Superior temporal gyrus (tissue), 1 donor: ENCODE results near the gene KCNG4.
A peak's percentile ranks its signal among the peaks of the same experiment; 100 is the strongest.

Source experiments
- DNase-seq: peaks from one replicate; pipeline ENCODE4 v3.0.0-alpha.2; 2016; ENCODE audit errors: extremely low spot score

Gene KCNG4

DNA sequence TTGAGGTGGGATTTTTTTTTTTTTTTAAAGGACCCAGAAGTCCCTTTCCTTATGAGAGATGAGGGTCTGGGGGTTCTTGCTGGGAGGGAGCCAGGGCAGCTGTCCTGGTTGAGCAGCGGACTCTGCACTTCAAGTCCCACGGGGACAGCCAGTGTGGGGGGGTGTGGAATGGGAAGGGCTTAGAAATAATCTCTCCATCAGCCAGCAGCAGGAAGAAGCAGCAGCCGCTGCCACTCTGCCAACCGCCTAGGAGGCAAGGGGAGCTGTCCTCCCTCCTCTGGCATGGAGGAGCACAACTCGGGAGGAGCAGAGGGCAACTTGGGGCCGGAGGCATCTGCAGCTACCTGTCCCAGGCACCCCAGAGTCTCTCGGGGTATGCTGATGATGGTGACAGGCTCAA, at the start of gene KCNG4:
Gene KCNG4 (minus strand): TSS at position 104 of the 400 bp plus-strand sequence. CDS start 2,527 bp downstream, outside the sequence.
- no peak for DNase-seq

GRCh38 chr16:84288902-84289301, 49.1 kb upstream of the KCNG4 start:
- no peak for DNase-seq

GRCh38 chr16:84286578-84287240, 46.9 kb upstream of the KCNG4 start:
- no peak for DNase-seq

DNA sequence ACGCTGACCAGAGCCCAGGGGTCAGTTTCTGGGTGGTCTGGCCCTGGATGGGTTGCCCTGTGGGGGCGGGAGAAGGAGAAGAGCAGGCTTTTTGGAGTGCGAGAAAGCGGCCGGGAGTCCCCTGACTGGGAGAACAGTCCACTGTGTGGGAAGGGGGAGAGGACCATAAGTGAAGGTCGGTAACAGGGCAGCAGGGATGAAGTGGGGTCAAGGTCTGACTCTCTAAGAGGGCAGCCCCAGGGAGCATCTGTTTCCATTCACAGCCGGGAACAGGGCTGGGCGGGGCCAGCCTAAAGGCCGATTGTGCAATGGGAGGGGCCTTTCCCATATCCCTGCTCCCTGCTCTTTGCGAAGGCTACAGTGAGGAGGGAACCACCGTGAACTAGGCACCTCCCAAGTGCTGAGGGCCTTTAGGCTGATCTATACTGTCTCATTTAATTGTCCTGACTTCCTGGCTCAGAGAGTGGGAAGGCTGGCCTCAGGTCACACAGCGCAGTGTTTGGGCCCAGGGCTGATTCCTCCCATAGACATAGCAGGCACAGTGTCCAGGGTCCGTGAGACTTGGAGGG, 44.4 kb upstream of the KCNG4 start:
- DNase-seq: no peak

- DNase-seq: no peak
Observed at GRCh38 chr16:84283314-84284153, 43.7 kb upstream of the KCNG4 start.

DNA sequence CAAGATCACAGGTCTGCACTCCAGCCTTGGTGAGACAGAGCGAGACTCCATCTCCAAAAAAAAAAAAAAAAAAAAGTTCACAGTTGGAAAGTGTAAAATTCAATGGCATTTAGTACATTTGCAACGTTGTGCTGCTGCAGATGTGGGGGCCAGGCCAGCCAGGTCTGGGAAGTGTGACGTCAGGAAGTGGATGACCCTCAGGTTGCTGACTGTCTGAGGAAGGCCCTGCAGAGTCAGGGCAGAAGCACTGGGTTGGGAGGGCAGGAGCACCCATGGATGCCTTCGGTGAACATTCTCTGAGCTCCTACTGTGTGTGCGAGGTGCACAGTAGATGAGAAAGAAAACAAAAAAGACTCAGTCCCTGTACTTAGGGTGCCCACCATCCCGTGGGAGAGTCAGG, 42.7 kb upstream of the KCNG4 start:
- DNase-seq: no peak

DNA sequence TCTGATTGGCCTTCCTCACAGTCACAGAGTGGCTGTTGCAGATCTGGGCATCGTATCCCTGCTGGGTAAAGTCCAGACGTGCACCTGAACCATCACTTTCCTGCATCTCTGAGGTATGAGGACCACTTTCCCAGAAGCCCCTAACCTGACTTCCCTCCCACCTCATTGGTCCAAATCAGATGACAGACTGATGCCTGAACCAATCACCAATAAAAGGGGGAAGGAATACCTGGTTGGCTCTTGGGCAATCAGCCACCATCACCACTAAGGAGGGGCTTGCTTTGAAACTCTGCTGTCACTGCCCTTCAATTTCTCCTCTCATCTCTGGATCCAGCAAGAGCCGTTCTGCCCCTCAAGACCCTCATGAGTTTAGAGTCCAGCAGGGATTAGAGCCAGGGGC, 41.3 kb upstream of the KCNG4 start:
- no peak for DNase-seq

- DNase-seq: no peak
Observed at GRCh38 chr16:84279881-84280280, 40.1 kb upstream of the KCNG4 start.

- peak; percentile 66 for DNase-seq
Observed at GRCh38 chr16:84278968-84279367, 39.2 kb upstream of the KCNG4 start.

DNA sequence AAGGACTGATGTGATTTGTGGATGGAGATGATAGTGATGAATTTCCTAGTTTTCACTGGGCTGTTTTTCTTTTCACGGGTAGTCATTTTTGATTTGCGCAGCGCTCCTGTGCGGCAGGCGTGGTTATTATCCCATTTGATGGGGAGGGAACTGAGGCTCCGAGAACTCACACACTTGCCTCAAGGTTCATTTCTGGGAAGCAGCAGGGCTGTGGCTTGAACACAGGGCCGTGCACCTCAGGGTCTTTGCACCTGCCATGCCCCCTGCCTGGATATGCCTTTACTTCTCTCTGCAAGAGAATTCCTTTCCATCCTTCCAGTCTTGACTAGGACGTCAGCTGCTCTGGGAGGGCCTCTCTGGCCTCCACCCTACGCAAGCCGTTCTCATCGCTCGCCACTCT, 38.5 kb upstream of the KCNG4 start:
- DNase-seq: no peak

DNA sequence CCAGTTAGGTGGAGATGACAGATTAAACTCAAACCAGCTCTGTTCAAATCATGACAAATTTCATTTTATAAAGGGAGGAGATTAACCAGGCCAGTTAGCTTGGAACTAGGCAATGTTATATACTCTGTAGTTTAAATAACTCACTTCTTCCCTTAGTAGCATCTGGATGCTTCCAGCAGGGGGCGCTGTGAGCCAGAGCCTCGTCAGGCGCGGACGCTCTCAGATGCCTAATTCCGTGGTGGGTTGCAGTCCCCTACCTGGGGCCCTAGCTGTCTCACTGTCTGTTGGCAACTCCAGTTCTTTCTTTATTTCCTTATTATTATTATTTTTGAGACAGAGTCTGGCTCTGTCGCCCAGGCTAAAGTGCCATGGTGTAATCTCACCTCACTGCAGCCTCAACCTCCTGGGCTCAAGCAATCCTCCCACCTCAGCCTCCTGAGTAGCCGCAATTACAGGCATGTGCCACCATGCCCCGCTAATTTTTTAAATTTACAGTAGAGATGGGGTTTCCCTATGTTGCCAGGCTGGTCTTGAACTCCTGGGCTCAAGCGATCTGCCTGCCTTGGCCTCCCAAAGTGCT, 37.5 kb upstream of the KCNG4 start:
- peak; percentile 88 for DNase-seq

DNA sequence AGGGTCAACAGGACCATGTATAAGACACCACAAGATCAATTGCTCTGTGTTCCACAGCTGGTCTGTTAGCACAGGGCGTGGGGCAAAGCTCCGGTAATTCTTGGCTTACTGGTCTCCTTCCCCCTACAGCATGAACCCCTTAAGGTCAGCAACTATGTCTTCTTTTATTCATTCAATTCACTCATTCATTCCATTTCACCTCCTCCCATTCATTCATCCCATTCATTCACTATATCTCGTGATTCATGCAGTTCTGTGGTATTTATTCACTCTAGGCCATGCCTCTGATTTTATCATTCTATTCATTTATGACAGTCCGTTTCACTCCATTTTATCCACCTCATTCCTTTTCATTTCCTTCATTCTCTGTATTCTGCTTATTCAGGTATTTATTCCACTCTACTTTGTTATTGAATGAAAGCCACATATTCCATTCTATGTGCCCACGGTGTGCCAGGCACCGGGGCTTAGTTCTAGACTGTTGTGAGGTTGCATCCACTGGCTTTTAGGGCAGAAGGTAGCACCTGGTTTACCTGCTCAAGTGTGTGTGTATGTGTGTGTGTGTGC, 35.9 kb upstream of the KCNG4 start:
- no peak for DNase-seq

GRCh38 chr16:84274515-84274914, 34.7 kb upstream of the KCNG4 start:
- DNase-seq: no peak

GRCh38 chr16:84272740-84273320, 33.0 kb upstream of the KCNG4 start:
- DNase-seq: no peak

DNA sequence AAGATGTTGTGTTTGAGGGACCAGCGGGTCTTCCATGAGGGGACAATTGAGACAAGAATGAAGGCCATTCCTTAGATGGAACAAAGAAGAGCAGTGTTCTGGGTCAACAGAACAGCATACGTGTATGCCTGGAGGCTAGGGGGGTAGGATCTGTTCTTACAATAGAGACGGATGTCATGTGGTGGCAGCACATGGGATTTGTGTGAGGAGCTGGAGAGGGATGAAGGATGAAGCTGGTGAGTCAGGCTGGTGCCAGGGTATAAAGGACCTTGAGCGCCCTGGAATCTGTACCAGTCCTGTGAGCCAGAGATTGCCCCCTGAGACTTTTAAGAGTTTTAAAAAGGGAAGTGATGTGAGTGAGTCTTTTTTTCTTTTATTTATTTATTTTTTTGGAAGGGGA, 32.1 kb upstream of the KCNG4 start:
- DNase-seq: no peak

DNA sequence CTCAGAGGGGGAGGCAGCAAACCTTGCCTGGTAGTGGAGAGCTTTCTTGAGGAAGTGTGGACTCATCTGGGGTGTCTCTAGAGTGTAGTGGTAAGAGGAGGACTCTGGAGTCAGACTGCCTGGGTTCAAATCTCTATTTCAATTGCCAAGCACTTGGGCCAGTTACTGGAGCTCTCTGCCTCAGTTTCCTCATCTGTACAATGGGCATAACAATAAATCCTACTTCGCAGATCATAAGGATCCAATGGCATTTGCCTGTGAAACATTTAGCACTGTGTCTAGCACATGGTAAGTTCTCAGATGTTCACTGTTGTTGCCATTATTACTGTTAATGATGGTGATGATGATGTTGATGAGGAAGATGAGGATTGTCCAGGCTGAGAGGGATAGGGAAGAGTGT, 31.2 kb upstream of the KCNG4 start:
- DNase-seq: no peak

DNA sequence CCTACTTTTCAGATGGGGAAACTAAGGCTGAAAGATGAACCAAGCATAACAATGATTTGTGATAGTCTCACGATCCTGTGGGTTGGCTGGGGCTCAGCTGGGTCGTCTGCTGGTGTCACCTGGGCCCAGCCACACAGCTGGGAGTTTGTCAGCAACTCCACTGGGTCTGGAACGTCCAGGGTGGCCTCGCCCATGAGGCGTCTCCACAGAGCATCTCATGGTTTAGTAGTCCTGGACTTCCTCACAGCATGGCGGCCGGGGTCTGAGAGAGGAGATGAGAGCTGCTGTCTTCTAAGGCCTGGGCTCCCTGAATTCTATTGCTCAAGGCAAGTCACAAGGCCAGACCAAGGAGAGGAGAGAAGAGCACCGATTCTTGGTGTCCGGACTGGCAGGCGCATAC, 30.7 kb upstream of the KCNG4 start:
- DNase-seq: no peak

DNA sequence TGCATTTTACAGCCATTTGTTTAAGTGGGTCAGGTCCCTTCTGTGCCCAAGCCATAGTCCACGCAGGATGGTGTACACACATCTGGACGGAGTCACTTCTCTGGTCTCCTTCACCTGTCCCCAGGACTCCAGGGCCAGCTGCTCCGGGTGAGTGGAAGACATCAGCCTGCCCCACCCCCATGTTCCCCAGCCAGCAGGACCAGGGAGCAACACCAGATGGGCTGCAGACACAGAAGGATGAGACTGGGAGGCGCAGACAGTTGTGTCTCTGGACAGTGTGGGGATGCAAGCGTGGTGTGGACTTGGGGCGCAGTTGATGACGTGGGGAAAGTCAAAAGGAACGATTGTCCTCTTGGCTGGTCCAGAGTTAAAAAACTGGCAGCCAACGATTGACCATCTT, 30.3 kb upstream of the KCNG4 start:
- DNase-seq: no peak

GRCh38 chr16:84268291-84269040, 28.7 kb upstream of the KCNG4 start:
- DNase-seq: no peak

DNA sequence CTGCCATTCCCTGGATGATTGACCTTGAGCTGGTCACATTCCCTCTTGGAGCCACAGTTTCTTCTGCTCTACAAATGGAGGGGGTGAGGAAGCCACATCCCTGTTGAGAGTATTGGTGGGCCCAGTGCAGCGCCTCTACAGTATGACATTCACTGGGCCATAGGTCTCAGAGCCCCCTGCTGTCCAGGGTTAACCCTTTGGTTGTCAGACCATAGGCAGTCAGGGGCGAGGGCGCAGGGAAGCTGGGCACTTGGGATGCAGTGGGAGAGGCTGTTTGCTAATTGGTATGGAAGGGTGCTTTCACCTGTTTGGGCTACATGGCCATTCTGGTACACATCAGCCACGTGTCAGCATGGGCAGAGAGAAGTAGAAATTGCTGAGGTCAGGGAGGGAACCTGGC, 27.6 kb upstream of the KCNG4 start:
- no peak for DNase-seq

GRCh38 chr16:84266451-84266850, 26.6 kb upstream of the KCNG4 start:
- DNase-seq: peak; percentile 80
